Muscle of leg (tissue), 11 donors: Measurements from ENCODE around the gene LDLRAD4. TPM values are rescaled to one million over a fixed set of nuclear protein-coding genes. Genes with fewer than 3 reads are reported as not detected.
"Not testable (repeated sequence)": the region's sequence is repeated elsewhere in the genome, so short reads cannot be mapped to it uniquely, and the experiment has no call there.

Experiments
- DNase-seq: peaks from one replicate; pipeline ENCODE4 v3.0.0; 2013
- H3K27ac ChIP-seq: one replicate; pipeline ENCODE4 v1.5.1; 2013; ENCODE audit warnings: mild to moderate bottlenecking, low read length, control low read depth
- H3K27me3 ChIP-seq: one replicate; pipeline ENCODE4 v1.6.1; 2013; ENCODE audit warnings: low read length; ENCODE audit not compliant: control insufficient read depth, insufficient read depth
- H3K36me3 ChIP-seq: one replicate; pipeline ENCODE4 v1.6.1; 2013; ENCODE audit warnings: low read length; ENCODE audit not compliant: control insufficient read depth, insufficient read depth
- H3K4me1 ChIP-seq: one replicate; pipeline ENCODE4 v1.6.1; 2013; ENCODE audit warnings: low read length; ENCODE audit not compliant: control insufficient read depth, insufficient read depth
- H3K4me3 ChIP-seq: one replicate; pipeline ENCODE4 v1.5.1; 2013; ENCODE audit warnings: low read length, control low read depth
- H3K9me3 ChIP-seq: replicated peaks from 2 replicates; pipeline ENCODE4 v1.6.1; 2013; ENCODE audit warnings: low read depth, low read length; ENCODE audit not compliant: control insufficient read depth
- WGBS: methylation state at CpG from one replicate; pipeline ENCODE4 v1.1.5; 2013; ENCODE audit warnings: missing lambda C conversion rate; ENCODE audit not compliant: insufficient coverage; 5-methylcytosine and 5-hydroxymethylcytosine counted together
- polyA plus RNA-seq, 8 donors: library from polyadenylated mRNA; unstranded; fragments of 120-200 nt; gene quantifications; one replicate each; pipeline versions ENCODE4 v1.2.1 to v1.2.3, GENCODE V29; 2013; ENCODE audit warnings: inconsistent platforms in 1 of 8, low replicate concordance in 1 of 8; ENCODE audit not compliant: insufficient read length in 8 of 8, insufficient read depth in 1 of 8
- total RNA-seq: library from RNA; stranded (reverse); fragments of 120-200 nt; gene quantifications from one replicate; pipeline ENCODE4 v1.2.4, GENCODE V29; 2013

Gene LDLRAD4
- total and polyA plus RNA-seq, 9 donors = 9.0 to 20.8 (median 14.4) TPM

DNA sequence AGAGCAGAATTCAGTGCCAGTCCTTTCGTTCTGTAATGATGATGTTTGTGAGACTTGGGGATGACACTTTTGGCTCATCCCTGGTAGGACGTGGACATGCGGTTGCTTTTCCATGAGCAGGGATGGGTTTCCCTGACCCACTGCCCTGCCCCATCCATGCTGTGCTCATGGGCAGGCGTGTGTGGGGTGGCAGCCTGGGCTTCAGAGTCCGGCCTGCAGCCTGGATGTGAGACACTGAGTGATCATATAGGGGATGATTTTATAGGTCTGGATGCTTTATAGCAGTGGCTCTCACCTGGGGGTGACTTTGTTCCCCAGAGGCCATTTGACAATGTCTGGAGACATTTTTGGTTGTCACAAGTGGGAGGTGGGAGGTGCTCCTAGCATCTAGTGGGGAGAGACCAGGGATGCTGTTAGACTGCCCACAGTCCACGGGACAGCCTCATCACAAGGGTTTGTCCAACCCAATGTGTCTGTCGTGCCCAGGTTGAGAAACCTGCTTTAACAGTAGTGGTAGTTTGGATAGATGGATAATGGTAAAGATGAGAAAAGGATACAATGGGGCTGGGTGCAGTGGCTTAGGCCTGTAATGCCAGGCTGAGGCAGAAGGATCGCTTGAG is 38.9 kb downstream of the LDLRAD4 start:
- no peaks in the 10 kb centered on the region for H3K9me3 ChIP-seq
- H3K27me3 ChIP-seq = peaks cover 4% of the 10 kb centered on the region
- H3K27ac ChIP-seq = no peak overlapping the region
- peaks cover 25% of the 10 kb centered on the region for H3K4me1 ChIP-seq
- no peak overlapping the region for H3K4me3 ChIP-seq
- WGBS = 90% methylated on average over 5 of the region's 8 CpGs
- DNase-seq = no peak
- no peaks in the 10 kb centered on the region for H3K36me3 ChIP-seq

DNA sequence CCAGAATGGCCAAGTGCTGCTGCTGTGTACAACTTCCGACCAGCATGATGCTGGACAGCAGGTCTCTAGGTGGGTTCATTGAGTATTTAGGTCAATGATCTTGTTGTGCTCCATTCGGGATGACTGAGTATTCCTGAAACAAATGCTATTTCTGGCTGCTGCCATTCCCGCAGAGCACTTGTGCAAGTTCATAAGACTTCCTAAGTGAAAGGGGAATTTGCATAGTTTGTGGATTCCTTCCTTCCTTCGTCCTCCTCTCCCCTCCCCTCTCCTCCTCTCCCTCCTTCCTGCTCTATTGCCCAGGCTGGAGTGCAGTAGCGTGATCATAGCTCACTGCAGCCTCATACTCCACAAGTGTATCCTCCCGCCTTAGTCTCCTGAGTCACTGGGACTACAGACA is 40.4 kb downstream of the LDLRAD4 start:
- Histone ChIP-seq H3K4me1 (peaks cover 24% of the 10 kb centered on the region), H3K36me3 (no peaks in the 10 kb centered on the region), H3K9me3 (no peaks in the 10 kb centered on the region), H3K27me3 (peaks cover 4% of the 10 kb centered on the region), H3K27ac (no peak overlapping the region), H3K4me3 (no peak overlapping the region)
- no peak for DNase-seq
- 83% methylated on average over 1 of the region's 6 CpGs for WGBS

DNA sequence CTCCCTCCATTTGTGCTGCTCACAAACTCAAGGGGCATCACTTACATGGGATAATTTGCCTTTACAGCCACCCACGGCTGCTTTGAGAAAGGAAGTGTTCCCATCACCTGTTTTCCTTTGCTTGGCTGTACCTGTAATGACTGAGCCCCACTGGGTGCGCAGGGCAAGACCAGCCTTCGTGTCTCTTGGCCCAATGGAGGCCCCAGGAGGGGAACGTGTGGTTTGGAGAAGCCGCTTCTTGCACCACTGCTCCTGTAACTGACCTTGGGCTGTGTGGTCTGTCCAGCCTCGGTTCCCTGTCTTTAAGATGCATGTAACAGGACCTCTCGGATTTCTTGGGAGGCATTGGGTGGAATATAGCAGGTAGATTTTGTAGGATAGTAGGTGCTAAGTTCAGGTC is 41.1 kb downstream of the LDLRAD4 start:
- whole genome bisulfite sequencing = 54% methylated on average over 5 of the region's 7 CpGs

DNA sequence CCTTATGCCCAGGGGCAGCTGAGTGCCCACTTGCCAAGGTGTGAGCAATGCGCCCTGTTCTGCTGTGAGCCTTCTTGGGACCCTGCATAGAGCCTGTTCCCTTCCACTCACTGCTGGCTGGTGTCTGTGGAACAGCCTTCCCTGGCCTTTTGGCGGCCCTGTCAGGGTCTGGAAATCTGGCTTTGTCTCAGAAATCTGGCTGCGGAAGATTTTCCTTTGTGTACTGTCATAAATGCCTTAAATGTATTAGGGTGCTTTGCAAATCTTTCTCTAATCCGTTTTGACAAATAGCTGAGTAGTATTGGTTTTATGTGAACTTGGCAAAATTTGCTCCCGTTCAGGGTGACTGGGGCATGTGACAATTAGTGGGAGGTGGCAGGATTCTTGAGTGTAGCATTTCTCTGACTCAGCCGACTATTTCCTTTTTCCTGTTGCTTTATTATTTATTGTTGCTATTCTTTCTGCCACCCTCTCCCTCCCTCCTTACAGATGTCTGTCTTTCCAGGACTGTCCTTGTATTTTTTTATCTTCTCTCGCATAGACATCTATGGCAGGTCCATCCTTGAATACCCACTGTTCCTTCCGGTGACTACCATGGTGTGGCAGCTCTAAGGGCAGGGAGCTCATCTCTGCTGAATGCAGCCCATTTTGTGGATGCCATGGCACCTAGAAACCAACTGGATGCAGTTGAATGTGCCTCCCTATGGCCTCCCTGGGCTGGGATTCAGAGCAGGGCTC is 41.8 kb downstream of the LDLRAD4 start:
- no peak overlapping the region for H3K4me3 ChIP-seq
- H3K27ac ChIP-seq = peak overlapping the region; percentile 59
- no peaks in the 10 kb centered on the region for H3K9me3 ChIP-seq
- DNase-seq = peak; percentile 84
- no peaks in the 10 kb centered on the region for H3K36me3 ChIP-seq
- 56% methylated on average over 5 of the region's 8 CpGs for WGBS
- H3K4me1 ChIP-seq = peaks cover 38% of the 10 kb centered on the region
- peaks cover 4% of the 10 kb centered on the region for H3K27me3 ChIP-seq

More for the DNA sequence above, 41.1 kb downstream of the LDLRAD4 start:
- Histone ChIP-seq H3K4me3 (no peak overlapping the region), H3K4me1 (peaks cover 32% of the 10 kb centered on the region), H3K36me3 (no peaks in the 10 kb centered on the region), H3K9me3 (no peaks in the 10 kb centered on the region), H3K27me3 (peaks cover 4% of the 10 kb centered on the region), H3K27ac (no peak overlapping the region)
- DNase-seq = no peak

- Histone ChIP-seq H3K4me1 (peaks cover 45% of the 10 kb centered on the region), H3K27ac (peak overlapping the region; percentile 45)
- 66% methylated on average over 4 of the region's 12 CpGs for WGBS
Observed at GRCh38 chr18:13260935-13261640, 42.5 kb downstream of the LDLRAD4 start.

GRCh38 chr18:13261661-13262357 is 43.2 kb downstream of the LDLRAD4 start:
- H3K4me3 ChIP-seq = no peak overlapping the region
- no peak for DNase-seq
- H3K4me1 ChIP-seq = peaks cover 51% of the 10 kb centered on the region
- WGBS = 82% methylated on average over 24 of the region's 26 CpGs
- H3K9me3 ChIP-seq = no peaks in the 10 kb centered on the region
- H3K27me3 ChIP-seq = peaks cover 4% of the 10 kb centered on the region
- no peak overlapping the region for H3K27ac ChIP-seq
- no peaks in the 10 kb centered on the region for H3K36me3 ChIP-seq

More at GRCh38 chr18:13260935-13261640, 42.5 kb downstream of the LDLRAD4 start:
- Histone ChIP-seq H3K36me3 (no peaks in the 10 kb centered on the region), H3K27me3 (peaks cover 4% of the 10 kb centered on the region), H3K9me3 (no peaks in the 10 kb centered on the region), H3K4me3 (no peak overlapping the region)
- DNase-seq = no peak

DNA sequence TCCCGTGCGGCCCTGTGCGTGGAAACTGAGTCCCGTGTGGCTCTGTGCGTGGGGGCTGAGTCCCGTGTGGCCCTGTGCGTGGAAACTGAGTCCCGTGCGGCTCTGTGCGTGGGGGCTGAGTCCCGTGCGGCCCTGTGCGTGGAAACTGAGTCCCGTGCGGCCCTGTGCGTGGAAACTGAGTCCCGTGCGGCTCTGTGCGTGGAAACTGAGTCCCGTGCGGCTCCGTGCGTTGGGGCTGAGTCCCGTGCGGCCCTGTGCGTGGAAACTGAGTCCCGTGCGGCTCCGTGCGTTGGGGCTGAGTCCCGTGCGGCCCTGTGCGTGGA is 43.8 kb downstream of the LDLRAD4 start:
- H3K4me1 ChIP-seq = peaks cover 54% of the 10 kb centered on the region
- H3K27ac ChIP-seq, H3K36me3 ChIP-seq, H3K4me3 ChIP-seq, DNase-seq, H3K9me3 ChIP-seq, H3K27me3 ChIP-seq: not testable (repeated sequence)
- 93% methylated on average over 33 of the region's 33 CpGs for WGBS

- H3K27me3 ChIP-seq = peaks cover 4% of the 10 kb centered on the region
- H3K9me3 ChIP-seq = no peaks in the 10 kb centered on the region
- no peak for DNase-seq
- 90% methylated on average over 44 of the region's 50 CpGs for WGBS
- peaks cover 61% of the 10 kb centered on the region for H3K4me1 ChIP-seq
- H3K36me3 ChIP-seq = no peaks in the 10 kb centered on the region
- no peak overlapping the region for H3K4me3 ChIP-seq
- no peak overlapping the region for H3K27ac ChIP-seq
Observed at GRCh38 chr18:13262839-13263691, 44.5 kb downstream of the LDLRAD4 start.

GRCh38 chr18:13264091-13265007 is 45.8 kb downstream of the LDLRAD4 start:
- peaks cover 66% of the 10 kb centered on the region for H3K4me1 ChIP-seq
- 51% methylated on average over 13 of the region's 19 CpGs for WGBS
- no peaks in the 10 kb centered on the region for H3K9me3 ChIP-seq
- H3K27ac ChIP-seq = peak overlapping the region; percentile 90
- peaks cover 4% of the 10 kb centered on the region for H3K27me3 ChIP-seq
- no peak overlapping the region for H3K4me3 ChIP-seq
- peak; percentile 93 for DNase-seq
- H3K36me3 ChIP-seq = no peaks in the 10 kb centered on the region
